Measurements from ENCODE around the gene GNAO1.
A peak's percentile ranks its signal among the peaks of the same experiment; 100 is the strongest.

Gene GNAO1

DNA sequence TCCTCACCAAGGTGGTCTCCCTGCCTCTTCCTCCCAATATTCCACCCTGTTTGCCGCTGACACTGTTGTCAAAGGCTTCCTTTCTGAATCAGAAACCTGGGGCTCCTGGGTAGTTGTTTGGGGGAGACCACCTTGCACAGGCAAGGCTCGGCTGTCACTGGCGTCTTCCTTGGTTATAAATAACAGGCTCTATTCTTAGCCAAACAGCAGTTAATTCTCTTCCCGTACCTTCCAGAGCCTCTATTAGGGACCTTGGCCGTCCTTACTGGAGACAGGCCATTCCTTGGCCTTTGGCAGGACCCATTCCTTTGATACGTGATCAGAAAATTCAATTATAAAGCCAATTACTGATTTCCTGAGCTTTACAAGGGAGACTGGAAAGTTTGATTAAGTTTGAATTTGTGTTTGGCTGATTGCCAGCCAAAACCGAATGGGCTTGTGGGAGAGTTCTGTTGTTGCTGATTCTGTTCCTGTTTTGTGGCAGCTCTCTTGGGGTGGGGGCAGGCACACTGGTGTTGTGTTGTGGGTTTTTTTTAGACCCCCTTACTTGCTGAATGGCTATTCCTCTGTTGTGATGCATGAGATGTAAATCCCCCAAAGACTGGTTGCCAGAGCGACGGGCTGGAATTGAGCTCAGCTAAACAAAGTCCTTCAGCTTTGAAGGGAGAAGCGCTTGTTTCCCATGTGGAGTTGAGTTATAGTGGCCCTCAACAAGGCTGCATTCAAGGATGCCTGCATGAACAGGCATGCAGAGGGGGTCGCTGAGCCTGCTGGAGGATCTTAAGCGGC is 104.6 kb downstream of the GNAO1 start:
- TF ChIP-seq TOX (CRISPR knock-in tag; IDR thresholded peaks at IDR 0.05; ENCODE audit: borderline replicate concordance), result no peak
- TF ChIP-seq ISL1 (CRISPR knock-in tag; IDR thresholded peaks at IDR 0.05), result peak; percentile 72
- TF ChIP-seq TCF4 (CRISPR knock-in tag; IDR thresholded peaks at IDR 0.05; ENCODE audit: borderline replicate concordance), result peak; percentile 46

GRCh38 chr16:56297684-56298083 is 106.4 kb downstream of the GNAO1 start:
- ATAC-seq, result no peak
- TF ChIP-seq CSDC2 (CRISPR knock-in tag; IDR thresholded peaks at IDR 0.05), result no peak

More for the DNA sequence above, 104.6 kb downstream of the GNAO1 start:
- ATAC-seq, result no peak

- no peak for ATAC-seq
- TF ChIP-seq PATZ1 (CRISPR knock-in tag; IDR thresholded peaks at IDR 0.05; ENCODE audit: borderline replicate concordance) (no peak), ISL1 (CRISPR knock-in tag; IDR thresholded peaks at IDR 0.05) (no peak), BACH2 (CRISPR knock-in tag; IDR thresholded peaks at IDR 0.05; ENCODE audit: borderline replicate concordance) (no peak), OSR1 (CRISPR knock-in tag; IDR thresholded peaks at IDR 0.05) (no peak), ZFP3 (CRISPR knock-in tag; IDR thresholded peaks at IDR 0.05) (no peak), ZNF565 (CRISPR knock-in tag; conservative IDR thresholded peaks at IDR 0.05; ENCODE audit: low read depth) (no peak), ESRRG (CRISPR knock-in tag; IDR thresholded peaks at IDR 0.05) (no peak), SNAI2 (CRISPR knock-in tag; IDR thresholded peaks at IDR 0.05) (no peak), ARNTL (CRISPR knock-in tag; IDR thresholded peaks at IDR 0.05; ENCODE audit: borderline replicate concordance, low read depth) (no peak), RARB (CRISPR knock-in tag; IDR thresholded peaks at IDR 0.05) (no peak), ZNF70 (CRISPR knock-in tag; IDR thresholded peaks at IDR 0.05) (no peak), CSRNP3 (CRISPR knock-in tag; IDR thresholded peaks at IDR 0.05) (no peak), CSDC2 (CRISPR knock-in tag; IDR thresholded peaks at IDR 0.05) (no peak)
- TF ChIP-seq, protein P1, sequence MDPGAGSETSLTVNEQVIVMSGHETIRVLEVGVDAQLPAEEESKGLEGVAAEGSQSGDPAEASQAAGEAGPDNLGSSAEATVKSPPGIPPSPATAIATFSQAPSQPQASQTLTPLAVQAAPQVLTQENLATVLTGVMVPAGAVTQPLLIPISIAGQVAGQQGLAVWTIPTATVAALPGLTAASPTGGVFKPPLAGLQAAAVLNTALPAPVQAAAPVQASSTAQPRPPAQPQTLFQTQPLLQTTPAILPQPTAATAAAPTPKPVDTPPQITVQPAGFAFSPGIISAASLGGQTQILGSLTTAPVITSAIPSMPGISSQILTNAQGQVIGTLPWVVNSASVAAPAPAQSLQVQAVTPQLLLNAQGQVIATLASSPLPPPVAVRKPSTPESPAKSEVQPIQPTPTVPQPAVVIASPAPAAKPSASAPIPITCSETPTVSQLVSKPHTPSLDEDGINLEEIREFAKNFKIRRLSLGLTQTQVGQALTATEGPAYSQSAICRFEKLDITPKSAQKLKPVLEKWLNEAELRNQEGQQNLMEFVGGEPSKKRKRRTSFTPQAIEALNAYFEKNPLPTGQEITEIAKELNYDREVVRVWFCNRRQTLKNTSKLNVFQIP (CRISPR knock-in tag; IDR thresholded peaks at IDR 0.05; ENCODE audit: borderline replicate concordance, low read depth), result no peak
- TF ChIP-seq, protein P2, sequence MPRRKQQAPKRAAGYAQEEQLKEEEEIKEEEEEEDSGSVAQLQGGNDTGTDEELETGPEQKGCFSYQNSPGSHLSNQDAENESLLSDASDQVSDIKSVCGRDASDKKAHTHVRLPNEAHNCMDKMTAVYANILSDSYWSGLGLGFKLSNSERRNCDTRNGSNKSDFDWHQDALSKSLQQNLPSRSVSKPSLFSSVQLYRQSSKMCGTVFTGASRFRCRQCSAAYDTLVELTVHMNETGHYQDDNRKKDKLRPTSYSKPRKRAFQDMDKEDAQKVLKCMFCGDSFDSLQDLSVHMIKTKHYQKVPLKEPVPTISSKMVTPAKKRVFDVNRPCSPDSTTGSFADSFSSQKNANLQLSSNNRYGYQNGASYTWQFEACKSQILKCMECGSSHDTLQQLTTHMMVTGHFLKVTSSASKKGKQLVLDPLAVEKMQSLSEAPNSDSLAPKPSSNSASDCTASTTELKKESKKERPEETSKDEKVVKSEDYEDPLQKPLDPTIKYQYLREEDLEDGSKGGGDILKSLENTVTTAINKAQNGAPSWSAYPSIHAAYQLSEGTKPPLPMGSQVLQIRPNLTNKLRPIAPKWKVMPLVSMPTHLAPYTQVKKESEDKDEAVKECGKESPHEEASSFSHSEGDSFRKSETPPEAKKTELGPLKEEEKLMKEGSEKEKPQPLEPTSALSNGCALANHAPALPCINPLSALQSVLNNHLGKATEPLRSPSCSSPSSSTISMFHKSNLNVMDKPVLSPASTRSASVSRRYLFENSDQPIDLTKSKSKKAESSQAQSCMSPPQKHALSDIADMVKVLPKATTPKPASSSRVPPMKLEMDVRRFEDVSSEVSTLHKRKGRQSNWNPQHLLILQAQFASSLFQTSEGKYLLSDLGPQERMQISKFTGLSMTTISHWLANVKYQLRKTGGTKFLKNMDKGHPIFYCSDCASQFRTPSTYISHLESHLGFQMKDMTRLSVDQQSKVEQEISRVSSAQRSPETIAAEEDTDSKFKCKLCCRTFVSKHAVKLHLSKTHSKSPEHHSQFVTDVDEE (CRISPR knock-in tag; IDR thresholded peaks at IDR 0.05), result no peak
- TF ChIP-seq, protein P3, sequence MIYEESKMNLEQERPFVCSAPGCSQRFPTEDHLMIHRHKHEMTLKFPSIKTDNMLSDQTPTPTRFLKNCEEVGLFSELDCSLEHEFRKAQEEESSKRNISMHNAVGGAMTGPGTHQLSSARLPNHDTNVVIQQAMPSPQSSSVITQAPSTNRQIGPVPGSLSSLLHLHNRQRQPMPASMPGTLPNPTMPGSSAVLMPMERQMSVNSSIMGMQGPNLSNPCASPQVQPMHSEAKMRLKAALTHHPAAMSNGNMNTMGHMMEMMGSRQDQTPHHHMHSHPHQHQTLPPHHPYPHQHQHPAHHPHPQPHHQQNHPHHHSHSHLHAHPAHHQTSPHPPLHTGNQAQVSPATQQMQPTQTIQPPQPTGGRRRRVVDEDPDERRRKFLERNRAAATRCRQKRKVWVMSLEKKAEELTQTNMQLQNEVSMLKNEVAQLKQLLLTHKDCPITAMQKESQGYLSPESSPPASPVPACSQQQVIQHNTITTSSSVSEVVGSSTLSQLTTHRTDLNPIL (CRISPR knock-in tag; IDR thresholded peaks at IDR 0.05; ENCODE audit: low read depth), result no peak
These were observed 106.8 kb downstream of the GNAO1 start for GRCh38 chr16:56298116-56298515.
